ENCODE measurements around the gene TTLL8.

DNA sequence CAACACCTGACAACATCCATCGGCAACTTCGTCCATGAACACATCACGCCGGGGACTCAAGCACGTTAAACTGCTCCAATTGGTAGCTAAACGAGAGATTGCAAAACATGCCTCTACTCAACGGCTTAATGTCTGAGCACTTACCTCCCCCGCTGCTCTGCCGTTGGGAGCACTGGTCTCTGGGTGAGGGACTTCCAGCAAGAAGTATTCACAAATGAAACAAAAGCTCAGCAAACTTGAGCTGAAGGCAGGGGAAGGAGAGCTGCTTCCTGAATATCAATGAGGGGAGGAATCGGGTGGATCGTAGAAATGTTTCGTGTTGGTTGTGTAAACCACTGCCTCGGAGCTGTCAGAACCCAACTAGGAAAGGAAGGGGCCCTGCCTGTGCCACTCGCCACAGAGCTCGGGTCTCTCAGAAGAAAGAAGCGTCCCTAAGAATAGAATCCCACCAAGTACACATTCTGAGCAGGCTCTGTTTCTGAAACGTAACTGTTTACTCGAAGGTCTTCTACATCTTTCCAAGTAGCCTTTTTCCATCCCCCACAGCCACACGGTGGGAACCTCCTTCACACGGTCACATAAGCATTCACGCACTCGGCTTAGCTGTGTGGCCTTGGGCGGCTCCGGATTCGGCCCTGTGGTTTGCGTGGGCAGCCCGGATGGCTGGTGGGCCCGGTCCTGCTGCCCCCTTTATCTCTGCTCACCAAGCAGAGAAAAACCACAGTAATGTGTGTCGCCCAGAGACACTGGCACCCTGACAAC lies 27.3 kb upstream of the TTLL8 start, which contains the start of gene MLC1:
- TF ChIP-seq, protein P1, sequence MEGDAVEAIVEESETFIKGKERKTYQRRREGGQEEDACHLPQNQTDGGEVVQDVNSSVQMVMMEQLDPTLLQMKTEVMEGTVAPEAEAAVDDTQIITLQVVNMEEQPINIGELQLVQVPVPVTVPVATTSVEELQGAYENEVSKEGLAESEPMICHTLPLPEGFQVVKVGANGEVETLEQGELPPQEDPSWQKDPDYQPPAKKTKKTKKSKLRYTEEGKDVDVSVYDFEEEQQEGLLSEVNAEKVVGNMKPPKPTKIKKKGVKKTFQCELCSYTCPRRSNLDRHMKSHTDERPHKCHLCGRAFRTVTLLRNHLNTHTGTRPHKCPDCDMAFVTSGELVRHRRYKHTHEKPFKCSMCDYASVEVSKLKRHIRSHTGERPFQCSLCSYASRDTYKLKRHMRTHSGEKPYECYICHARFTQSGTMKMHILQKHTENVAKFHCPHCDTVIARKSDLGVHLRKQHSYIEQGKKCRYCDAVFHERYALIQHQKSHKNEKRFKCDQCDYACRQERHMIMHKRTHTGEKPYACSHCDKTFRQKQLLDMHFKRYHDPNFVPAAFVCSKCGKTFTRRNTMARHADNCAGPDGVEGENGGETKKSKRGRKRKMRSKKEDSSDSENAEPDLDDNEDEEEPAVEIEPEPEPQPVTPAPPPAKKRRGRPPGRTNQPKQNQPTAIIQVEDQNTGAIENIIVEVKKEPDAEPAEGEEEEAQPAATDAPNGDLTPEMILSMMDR (IDR thresholded peaks at IDR 0.05), result no peak
- TF ChIP-seq POLR2A (IDR thresholded peaks at IDR 0.05), result no peak
